NK-92 (cell line): Measurements from ENCODE around the gene PKIG.
"Not testable (repeated sequence)": the region's sequence is repeated elsewhere in the genome, so short reads cannot be mapped to it uniquely, and the experiment has no call there.

ENCODE experiments used
- DNase-seq: peaks from one replicate; lab custom pipeline; 2025; ENCODE audit not compliant: unreplicated experiment; lab: John Stamatoyannopoulos, UW

Gene PKIG

DNA sequence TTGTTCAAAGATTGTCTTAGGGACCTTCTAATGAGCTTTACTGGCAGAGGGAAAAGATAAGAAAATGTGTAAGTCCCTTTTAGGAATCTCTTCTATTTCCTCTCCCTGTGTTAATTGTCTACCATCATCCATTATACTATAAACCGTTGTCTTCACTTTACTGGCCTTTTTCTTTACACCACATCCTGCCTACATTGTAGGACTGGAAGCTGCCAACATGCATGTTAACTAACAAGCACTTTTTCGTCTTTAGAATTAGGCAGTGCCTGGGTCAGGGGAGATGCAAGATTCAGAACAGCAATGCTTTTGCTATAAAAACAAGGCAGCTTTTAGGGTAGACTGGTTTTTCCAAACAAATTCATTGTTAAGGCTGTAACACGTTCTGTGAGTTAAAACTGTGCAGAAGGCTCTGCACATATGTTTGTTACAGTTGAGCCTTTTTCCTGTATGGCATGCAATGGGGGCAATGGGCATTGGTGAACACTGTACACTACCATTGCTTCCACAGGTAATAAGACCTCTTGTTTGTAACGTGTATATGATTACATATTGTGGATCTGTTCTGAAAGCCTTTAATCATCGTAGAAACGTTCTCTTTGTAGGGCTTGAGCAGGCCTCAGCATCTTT, 10.9 kb upstream of the PKIG start:
- no peak for DNase-seq

- DNase-seq, result no peak
These were observed 9.6 kb upstream of the PKIG start for GRCh38 chr20:44572551-44573500.

DNA sequence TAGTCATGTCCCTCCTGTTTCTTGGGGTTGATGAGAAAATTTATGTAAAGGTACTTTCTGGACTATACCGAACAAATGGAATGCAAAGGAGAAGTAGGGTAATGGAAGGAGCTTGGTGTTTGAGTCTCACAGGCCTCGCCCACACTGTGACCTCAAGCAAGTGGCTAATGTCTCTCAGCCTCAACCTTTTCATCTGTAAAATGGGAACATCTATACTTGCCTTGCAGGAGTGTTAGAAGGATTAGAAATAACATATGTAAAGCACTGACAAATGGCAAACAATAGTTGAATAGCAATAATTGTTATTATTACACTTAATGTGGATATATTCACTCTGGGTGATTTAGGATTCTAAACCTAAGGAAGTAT, 8.9 kb upstream of the PKIG start:
- no peak for DNase-seq

DNA sequence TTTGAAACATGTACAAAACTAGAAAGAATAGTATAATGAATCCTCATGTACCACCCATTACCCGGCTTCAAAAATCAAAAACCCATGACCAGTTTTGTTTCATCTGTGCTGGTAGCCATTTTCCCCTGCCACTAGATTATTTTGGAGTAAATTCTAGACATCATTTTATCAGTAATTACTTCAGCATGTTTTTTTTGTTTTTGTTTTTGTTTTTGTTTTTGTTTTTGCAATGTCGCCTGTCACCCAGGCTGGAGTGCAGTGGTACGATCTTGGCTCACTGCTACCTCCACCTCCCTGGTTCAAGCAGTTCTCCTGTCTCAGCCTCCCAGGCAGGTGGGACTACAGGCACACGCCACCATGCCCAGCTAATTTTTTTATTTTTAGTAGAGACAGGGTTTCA, 8.0 kb upstream of the PKIG start:
- DNase-seq, result no peak

GRCh38 chr20:44576297-44576696, 6.1 kb upstream of the PKIG start:
- no peak for DNase-seq

DNA sequence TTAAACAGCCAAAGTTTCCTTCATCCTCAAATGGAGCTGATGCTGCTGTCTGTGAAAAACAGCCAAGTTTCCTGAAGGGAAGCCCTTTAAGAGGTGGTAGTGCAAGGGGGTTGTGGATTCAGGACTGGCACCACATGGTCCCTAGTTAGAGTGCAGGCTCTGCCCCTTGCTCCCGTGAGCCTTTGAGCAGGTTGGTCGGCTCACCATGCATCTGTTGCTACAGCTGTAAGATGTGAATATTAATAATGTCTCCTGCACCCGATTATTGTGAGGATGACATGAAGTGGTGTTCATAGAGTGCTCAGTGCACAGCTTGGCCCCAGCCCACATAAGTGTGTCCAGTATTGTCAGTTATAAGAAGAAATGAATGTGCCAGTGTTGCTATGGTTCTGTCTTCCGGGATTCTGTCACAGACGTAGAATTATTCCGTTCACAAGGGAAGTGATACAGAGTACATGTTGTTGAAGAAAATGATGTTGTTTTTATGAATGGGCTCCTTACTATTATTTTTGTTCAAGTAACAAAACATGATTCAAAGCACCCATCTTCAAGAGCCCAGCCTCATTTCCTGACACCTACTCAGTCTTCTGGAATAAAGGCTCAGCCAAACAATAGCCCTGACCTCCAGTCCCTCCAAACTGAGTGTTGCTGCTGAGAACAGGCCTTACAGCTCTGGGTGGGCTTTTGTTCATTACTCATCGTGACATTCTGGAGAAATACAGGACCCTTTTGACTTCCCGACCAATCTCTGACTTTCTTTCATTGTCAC, 2.9 kb upstream of the PKIG start:
- DNase-seq, result no peak

- DNase-seq, result no peak
These were observed 1.7 kb upstream of the PKIG start for GRCh38 chr20:44580581-44581268.

GRCh38 chr20:44581515-44581914, 864 bp upstream of the PKIG start:
- no peak for DNase-seq

- DNase-seq, result no peak
These were observed 778 bp downstream of the PKIG start for GRCh38 chr20:44583157-44583556.

DNA sequence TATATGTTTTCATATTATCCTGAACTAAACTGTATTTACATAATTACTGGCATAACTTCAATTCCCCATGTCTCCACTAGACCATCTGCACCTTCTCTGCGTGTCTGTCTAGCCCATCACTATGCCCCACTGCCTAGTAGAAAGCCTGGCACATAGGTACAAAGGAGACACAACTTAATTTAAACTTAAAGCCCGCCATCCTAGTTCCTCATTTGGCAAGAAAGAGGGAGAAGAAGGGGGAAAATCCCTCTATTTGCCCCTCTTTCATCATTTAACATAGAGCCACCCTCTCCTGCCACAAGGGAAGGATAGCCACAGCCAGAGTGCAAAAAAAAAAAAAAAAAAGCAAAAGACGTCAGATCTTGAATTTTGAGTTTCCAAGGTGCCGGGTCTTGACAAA, 1.8 kb downstream of the PKIG start:
- no peak for DNase-seq

DNA sequence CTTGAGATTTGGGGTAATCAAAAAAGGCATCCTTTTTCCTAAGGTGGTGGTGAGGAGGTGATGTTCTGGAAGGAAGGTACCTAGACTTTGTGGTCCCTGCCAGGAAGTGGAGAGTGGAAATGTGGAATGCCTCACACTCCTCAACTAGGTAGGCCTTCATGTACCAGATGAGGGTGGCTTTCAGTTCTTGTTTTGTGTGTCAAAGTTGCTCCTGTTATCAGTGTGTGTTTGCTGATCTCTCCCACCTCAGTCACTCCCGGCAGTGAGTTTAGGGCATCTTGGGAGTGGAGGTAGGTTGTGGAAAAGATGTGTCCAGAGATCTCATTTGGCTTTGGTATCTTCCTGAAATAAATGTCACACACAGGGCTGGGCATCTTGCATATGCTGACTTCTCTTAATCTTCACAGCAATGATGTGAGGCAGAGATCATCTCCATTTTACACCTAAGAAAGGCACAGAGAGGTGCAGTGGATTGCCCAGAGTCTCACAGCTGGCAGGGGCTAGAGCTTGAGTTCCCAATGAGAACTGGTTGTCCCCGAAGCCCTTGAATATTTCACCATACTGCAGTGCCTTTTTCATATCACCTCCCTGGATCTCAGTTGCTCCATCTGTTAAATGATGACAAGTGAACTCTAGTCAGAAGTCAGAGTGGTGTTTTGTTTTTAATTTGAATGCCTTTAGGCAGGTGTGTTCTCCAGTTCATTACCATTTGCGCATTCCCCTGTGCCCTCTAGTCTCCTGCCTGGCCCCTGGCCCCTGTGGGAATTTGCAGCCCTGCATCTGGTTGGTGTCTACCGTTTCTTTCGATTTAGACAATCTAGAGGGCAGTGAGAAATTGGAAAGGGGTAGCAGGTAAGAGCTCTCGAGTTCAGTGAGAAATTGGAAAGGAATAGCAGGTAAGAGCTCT, 2.9 kb downstream of the PKIG start:
- DNase-seq, result no peak

DNA sequence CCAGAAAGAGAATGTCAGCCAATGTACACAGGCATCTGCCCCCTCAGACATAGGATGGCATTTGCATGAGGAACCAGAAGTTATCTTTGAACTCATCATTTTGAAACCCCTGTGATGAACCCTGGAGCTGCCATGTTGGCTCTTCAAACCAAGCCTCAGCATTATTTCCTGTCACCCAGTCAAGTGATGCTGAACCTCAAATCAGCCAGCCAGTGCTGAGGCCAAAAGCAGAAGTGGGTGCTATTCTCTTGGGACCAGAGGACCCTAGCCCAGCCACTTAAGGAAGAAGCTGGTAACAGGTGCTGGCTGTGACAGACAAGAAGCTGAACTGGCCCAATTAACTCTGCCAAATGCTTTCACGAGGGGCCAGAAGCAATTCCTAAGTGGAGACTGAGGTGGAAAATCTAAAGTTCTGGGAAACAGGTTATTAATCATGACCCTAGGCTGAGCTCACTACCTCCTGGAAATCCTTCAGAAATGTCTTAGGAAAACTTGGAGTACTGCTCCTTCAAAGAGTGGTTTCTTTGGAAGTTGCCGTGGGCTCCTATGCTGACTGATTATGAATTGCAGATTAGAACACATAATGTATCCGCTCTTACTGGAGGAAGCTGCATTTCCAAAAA, 4.0 kb downstream of the PKIG start:
- no peak for DNase-seq

DNA sequence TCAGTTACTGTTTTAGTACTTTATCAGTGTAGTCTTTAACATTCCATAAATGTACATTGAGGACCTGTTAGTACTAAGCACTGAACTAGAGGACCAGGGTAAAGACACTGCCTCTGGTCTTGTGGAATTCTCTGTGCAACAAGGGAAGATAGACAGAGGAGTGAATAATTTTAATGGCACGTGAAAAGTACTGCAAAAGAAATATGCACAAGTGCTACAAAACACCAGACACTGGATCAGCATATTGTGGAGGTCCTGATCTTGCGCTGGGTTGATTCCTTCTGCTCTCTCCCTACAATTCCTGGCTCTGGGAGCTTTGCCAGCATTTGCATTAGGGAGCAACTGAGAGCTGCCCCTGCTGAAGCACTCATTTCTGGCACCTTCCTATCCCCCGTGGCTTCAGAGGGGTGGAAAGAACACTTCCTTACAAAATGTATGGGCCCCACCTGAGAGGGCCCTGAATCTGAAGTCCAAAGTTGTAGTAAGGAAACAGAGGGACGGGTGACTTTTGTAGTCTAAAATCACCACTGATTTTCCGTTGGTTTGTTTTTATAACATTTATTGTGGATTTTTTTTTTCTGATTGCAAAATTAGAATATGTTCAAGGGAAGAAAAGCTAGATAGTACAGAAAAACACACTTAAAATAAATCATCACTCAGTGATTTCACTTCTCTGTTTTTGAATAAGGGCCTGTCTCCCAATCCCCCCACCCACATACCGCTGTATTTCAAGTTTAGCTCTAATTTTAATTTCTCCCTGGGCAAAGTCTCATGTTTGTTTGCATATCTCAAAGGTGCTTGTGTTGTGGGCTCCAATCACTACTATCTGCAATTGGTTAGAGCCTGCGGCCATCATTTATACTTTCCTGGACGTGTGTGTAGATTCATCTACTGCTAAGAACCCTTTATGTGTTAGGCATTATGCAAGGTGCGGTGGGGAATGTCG, 4.9 kb downstream of the PKIG start:
- DNase-seq, result no peak

- DNase-seq, result not testable (repeated sequence)
These were observed 5.9 kb downstream of the PKIG start for GRCh38 chr20:44588321-44588720.

DNA sequence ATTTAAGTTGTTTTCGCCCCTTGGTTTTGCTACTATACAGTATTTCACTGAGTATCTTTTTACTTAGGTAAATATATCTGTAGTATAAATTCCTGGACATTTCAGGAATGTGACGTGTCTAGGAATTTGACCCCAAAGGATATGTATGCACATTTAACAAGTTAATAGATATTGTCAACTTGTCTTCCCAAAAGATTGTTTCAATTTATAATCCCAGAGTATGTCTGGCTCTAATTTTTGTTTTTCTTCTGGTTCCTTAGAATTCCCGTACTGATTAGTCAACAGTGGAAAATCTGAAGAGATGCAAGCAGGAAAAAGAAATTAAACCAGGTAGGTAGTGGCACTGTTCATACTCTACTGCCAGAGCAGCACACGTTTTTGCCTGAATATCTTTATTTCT, 7.2 kb downstream of the PKIG start:
- DNase-seq, result no peak

- no peak for DNase-seq
These were observed 8.8 kb downstream of the PKIG start for GRCh38 chr20:44590980-44591778.

- DNase-seq, result no peak
These were observed 10.0 kb downstream of the PKIG start for GRCh38 chr20:44592366-44592765.

- DNase-seq, result no peak
These were observed 11.4 kb downstream of the PKIG start for GRCh38 chr20:44593751-44594150.
